Heart right ventricle (tissue), 16 donors: Measurements from ENCODE around the gene RFT1. TPM values are rescaled to one million over a fixed set of nuclear protein-coding genes. Genes with fewer than 3 reads are reported as not detected.

Source experiments
- ATAC-seq, 8 donors: fragments of 200-7000 bp; cut with Tn5 transposase; one replicate each; pipeline ENCODE4 v1.9.1; 2020; ENCODE audit warnings: mild to moderate bottlenecking in 8 of 8, moderate library complexity in 8 of 8, moderate number of reproducible peaks in 1 of 8
- DNase-seq, 2 donors: peaks; one replicate each; pipeline ENCODE4 v3.0.0-alpha.2; 2020
- H3K27ac ChIP-seq, 10 donors: fragments of 200-600 bp; sonication (generic) in 2 of 10; one replicate each; pipeline versions ENCODE4 v1.5.0 to v1.8.0; 2020 to 2022; ENCODE audit warnings: mild to moderate bottlenecking in 3 of 10
- H3K27me3 ChIP-seq, 7 donors: fragments of 200-600 bp; one replicate each; pipeline ENCODE4 v1.8.0; 2021 to 2022; ENCODE audit warnings: mild to moderate bottlenecking in 2 of 7
- H3K36me3 ChIP-seq, 9 donors: fragments of 200-600 bp; sonication (generic) in 1 of 9; one replicate each; pipeline versions ENCODE4 v1.5.0 to v1.8.0; 2020 to 2022; ENCODE audit warnings: mild to moderate bottlenecking in 2 of 9
- H3K4me1 ChIP-seq, 9 donors: fragments of 200-600 bp; sonication (generic) in 1 of 9; one replicate each; pipeline versions ENCODE4 v1.5.0 to v1.8.0; 2020 to 2022; ENCODE audit warnings: mild to moderate bottlenecking in 4 of 9
- H3K4me3 ChIP-seq, 10 donors: fragments of 200-600 bp; sonication (generic) in 2 of 10; one replicate each; pipeline versions ENCODE4 v1.5.0 to v1.8.0; 2020 to 2022; ENCODE audit warnings: mild to moderate bottlenecking in 7 of 10, moderate library complexity in 2 of 10
- H3K9me3 ChIP-seq, 11 donors: fragments of 200-600 bp in 10 of 11; sonication (generic) in 2 of 11; one replicate each; pipeline versions ENCODE4 v1.5.0 to v1.8.0; 2013 to 2022; ENCODE audit warnings: mild to moderate bottlenecking in 2 of 11, control low read depth in 1 of 11, moderate library complexity in 1 of 11
- WGBS, 2 donors: extraction: QIAGEN DNeasy Blood & Tissue Kit; methylation state at CpG; one replicate each; pipeline ENCODE4 v1.1.7; 2013; ENCODE audit warnings: inconsistent platforms in 1 of 2; 5-methylcytosine and 5-hydroxymethylcytosine counted together
- intact Hi-C, 10 donors: fragments of 100-400 bp; cut with DNase I; formaldehyde crosslinking; loops; one replicate each; pipeline versions ENCODE4 v1.11.1 to v1.14.2; 2022
- polyA plus RNA-seq, 2 donors: library from polyadenylated mRNA; stranded (reverse); fragments of 200-250 nt; gene quantifications; one replicate each; pipeline ENCODE4 v1.2.3, GENCODE V29; 2013
- total RNA-seq, 10 donors: library from RNA; stranded (reverse); fragmentation: NEBNext Ultra II Directional in 3 of 10; extraction: Animal tissue kit (Norgen Biotek cat#: 25700) in 3 of 10; gene quantifications; one replicate each; pipeline versions ENCODE4 v1.2.1 to v1.2.4, GENCODE V29; 2021 to 2023
- TF ChIP-seq, protein P1 (sequence below), 9 donors: fragments of 200-600 bp; sonication (generic) in 2 of 9; IDR thresholded peaks; one replicate each; pipeline versions ENCODE4 v1.5.0 to v1.8.0; 2021 to 2022; ENCODE audit warnings: antibody characterized with exemption in 9 of 9, mild to moderate bottlenecking in 5 of 9, moderate library complexity in 1 of 9
- donor health status: Arrhythmogenic right ventricular cardiomyopathy.
- donor health status: ischemic (EF 13 %, LVEDD 7.1; RV severe dilation, severe dysfunction).
- donor health status: healthy with polysubstance abuse.
- donor health status: DM: no; HTN: yes; CAD: no.
- donor health status: DM: no; HTN: no; CAD: no.
- donor health status: ischemic (EF 25% LVEDD 6.9; RV normal size, moderate dysfunction).
- donor health status: ischemic (EF 25% LVEDD 5.7; RV mildly dilated, moderate dysfunction).
- donor health status: healthy.
- donor health status: DM: yes; HTN: yes; CAD: no.
- donor health status: Ischemic cardiomyopathy.
- donor health status: ischemic (EF 35%, LVEDD 5.7; RV mildly dilated, moderate dysfunction).
- donor health status: nonischemic (EF 11% LVEDD 7.7; RV severe dilation, severe dysfunction).
- donor health status: DM: yes; HTN: yes; CAD: no.
- donor health status: PGD.
- donor health status: ischemic (EF 29% LVEDD 5.4; RV normal size, mild dysfunction).
- donor health status: nonischemic (EF 23%, LVEDD 6.1; RV moderate dilation, normal function).

RFT1 gene
- total and polyA plus RNA-seq, 12 donors = 4.6 to 13.1 (median 9.1) TPM

DNA sequence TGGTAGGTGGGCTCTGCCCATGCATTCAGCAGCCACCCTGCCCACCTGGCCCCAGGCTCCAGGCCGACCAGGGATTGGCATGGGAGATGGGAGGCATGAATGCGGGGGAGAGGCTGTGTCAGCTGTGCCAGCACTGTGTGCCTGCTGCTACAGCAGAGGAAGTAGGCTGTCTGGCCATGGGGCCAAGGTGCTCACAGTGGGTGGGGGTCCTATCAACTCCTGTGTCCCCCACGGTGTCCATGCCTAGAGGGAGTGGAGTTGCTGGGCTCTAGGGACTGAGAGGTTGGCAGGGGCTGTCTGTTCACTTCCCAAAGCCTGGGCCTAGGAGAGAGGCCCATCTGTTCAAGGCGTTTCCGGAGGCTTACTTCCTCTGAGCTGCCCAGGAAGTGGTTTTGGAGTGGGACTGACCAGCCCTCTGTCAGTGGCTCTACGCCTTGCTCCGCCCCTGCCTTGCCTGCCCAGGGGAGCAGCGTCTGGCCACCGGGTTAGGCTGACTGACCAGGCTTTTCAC is 36.6 kb upstream of the RFT1 start:
- peaks cover 0 to 7% (median 0%) of the 10 kb centered on the region in 9 donors for H3K36me3 ChIP-seq
- H3K9me3 ChIP-seq = no peaks in the 10 kb centered on the region
- H3K4me3 ChIP-seq = peak overlapping the region in 1 of 10 donors; percentile 45
- TF ChIP-seq, protein P1, sequence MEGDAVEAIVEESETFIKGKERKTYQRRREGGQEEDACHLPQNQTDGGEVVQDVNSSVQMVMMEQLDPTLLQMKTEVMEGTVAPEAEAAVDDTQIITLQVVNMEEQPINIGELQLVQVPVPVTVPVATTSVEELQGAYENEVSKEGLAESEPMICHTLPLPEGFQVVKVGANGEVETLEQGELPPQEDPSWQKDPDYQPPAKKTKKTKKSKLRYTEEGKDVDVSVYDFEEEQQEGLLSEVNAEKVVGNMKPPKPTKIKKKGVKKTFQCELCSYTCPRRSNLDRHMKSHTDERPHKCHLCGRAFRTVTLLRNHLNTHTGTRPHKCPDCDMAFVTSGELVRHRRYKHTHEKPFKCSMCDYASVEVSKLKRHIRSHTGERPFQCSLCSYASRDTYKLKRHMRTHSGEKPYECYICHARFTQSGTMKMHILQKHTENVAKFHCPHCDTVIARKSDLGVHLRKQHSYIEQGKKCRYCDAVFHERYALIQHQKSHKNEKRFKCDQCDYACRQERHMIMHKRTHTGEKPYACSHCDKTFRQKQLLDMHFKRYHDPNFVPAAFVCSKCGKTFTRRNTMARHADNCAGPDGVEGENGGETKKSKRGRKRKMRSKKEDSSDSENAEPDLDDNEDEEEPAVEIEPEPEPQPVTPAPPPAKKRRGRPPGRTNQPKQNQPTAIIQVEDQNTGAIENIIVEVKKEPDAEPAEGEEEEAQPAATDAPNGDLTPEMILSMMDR (IDR thresholded peaks at IDR 0.05) = no peak
- H3K27me3 ChIP-seq = no peaks in the 10 kb centered on the region
- WGBS, 2 donors = 30 to 39% methylated on average over 9 of the region's 9 CpGs
- DNase-seq (peak; percentile 75), ATAC-seq (peak; percentile 75 to 87 (median 82))
- intact Hi-C loops = no loop called here
- peak overlapping the region in 8 of 10 donors; percentile 28 to 90 (median 66) for H3K27ac ChIP-seq
- peaks cover 9 to 87% (median 23%) of the 10 kb centered on the region in 9 donors for H3K4me1 ChIP-seq

DNA sequence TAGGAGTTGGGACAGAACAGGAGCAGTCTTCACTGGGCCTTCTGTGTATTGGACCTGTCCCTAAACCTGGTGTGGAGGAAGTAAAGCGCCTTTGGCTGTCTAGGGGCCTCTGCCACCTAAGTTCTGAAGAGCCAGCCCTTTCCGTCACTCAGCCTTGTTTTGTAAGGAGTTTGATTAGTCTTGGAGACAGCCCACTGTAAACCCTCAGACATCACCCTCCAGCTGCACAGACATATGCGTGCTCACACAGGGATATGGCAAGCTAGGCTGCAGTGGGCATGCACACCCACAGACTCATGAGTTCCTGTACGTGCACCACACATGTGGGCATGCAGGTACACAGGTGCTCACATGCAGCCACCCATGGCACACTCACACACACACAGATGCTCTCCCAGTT is 36.0 kb upstream of the RFT1 start:
- Histone ChIP-seq H3K27ac (peak overlapping the region in 6 of 10 donors; percentile 28 to 90 (median 71)), H3K27me3 (no peaks in the 10 kb centered on the region), H3K4me3 (peak overlapping the region in 1 of 10 donors; percentile 45), H3K4me1 (peaks cover 9 to 80% (median 26%) of the 10 kb centered on the region in 9 donors), H3K9me3 (no peaks in the 10 kb centered on the region), H3K36me3 (peaks cover 0 to 7% (median 0%) of the 10 kb centered on the region in 9 donors)
- WGBS, 2 donors = 91 to 95% methylated on average over 4 of the region's 4 CpGs
- DNase-seq (no peak), ATAC-seq (no peak)
- TF ChIP-seq, protein P1 (IDR thresholded peaks at IDR 0.05) = no peak
- intact Hi-C loops = no loop called here

DNA sequence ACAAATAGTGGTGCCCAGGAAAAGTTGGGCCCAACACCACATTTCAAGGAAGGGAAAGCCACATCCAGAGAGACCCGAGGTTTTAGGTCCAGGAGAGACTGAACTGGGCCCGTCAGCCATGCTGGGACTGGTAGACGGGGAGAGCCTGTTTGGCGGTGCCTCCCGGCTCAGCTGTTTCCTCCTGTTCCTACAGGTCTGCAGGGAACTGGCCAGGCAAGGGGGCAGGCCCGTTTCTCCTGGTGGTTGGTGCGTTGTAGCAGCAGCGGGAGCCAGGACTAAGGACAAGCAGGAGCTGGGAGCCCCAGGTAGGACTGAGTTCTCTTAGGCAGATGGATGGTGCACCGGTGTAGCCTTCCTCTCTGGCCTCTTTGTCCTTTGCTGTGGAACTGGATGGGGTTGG is 34.7 kb upstream of the RFT1 start:
- no peak for ATAC-seq
- no peak overlapping the region for H3K4me3 ChIP-seq
- peaks cover 0 to 7% (median 0%) of the 10 kb centered on the region in 9 donors for H3K36me3 ChIP-seq
- H3K27ac ChIP-seq = peak overlapping the region in 1 of 10 donors; percentile 42
- DNase-seq = no peak
- 77% methylated on average over 9 of the region's 9 CpGs for WGBS, 2 donors
- peaks cover 15 to 76% (median 36%) of the 10 kb centered on the region in 9 donors for H3K4me1 ChIP-seq
- TF ChIP-seq, protein P1 (IDR thresholded peaks at IDR 0.05) = no peak
- no peaks in the 10 kb centered on the region for H3K27me3 ChIP-seq
- no peaks in the 10 kb centered on the region for H3K9me3 ChIP-seq
- intact Hi-C loops = loop anchor here in 2 of 10 donors (5.0 kb wide), 2 partner anchors 38 to 43 kb away; no protein-coding TSS in a partner anchor

DNA sequence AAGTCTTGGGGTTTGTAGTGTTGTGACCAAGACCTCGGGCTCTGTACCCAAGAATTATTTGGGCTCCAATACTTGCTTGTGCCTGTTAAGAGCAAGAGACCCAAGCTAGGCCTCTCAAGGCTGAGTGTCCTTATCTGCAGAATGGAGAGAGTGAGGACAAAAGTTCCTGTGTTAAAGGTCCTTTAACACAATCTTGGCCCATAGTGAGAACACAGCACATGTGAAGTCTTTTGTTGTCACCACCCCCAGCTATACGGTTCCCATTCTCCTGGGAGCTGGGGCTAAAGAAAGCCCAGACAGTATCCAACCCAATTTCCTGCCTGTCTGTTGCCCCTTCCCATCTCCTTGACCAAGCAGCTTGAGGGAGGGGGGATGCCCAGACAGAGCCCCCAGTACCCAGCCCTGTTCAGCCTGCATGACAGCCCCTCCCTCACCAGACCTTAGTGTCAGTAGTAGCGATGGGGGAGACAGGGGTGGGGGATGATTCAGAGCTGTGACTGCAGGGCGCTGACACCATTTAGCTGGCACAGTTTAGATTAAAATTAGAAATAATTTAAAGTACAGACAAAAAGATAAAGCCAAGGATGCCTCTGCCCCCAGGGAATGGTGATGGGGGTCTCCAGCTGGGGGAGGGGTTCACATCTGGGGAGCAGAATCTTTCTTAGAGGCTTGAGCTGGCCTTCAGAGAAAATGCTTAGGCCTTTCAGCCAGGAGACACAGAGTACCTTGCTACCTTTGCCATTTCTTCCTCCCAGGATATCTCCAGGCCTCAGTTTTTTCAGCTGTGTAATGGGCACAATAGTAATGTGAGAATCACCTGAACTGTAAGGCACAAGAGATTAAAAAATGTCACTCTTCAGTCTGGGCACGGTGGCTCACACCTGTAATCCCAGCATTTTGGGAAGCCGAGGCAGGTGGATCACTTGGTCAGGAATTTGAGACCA is 33.5 kb upstream of the RFT1 start:
- Histone ChIP-seq H3K4me1 (peaks cover 15 to 76% (median 48%) of the 10 kb centered on the region in 9 donors), H3K27ac (peak overlapping the region in 4 of 10 donors; percentile 4 to 95 (median 90))

More for the DNA sequence above, 33.5 kb upstream of the RFT1 start:
- TF ChIP-seq, protein P1 (IDR thresholded peaks at IDR 0.05) = no peak
- WGBS, 2 donors = 69 to 76% methylated on average over 6 of the region's 6 CpGs
- peak overlapping the region in 2 of 10 donors; percentile 93 to 94 for H3K4me3 ChIP-seq
- DNase-seq (no peak), ATAC-seq (no peak)
- H3K27me3 ChIP-seq = no peaks in the 10 kb centered on the region
- H3K36me3 ChIP-seq = peaks cover 0 to 7% (median 0%) of the 10 kb centered on the region in 9 donors
- intact Hi-C loops = loop anchor here in 2 of 10 donors (5.0 kb wide), 2 partner anchors 36 to 41 kb away; no protein-coding TSS in a partner anchor
- H3K9me3 ChIP-seq = no peaks in the 10 kb centered on the region
